ENCODE data around the gene RAB14.

RAB14 gene

GRCh38 chr9:121143771-121144170 is 57.9 kb downstream of the RAB14 start:
- H3K4me3 ChIP-seq (ENCODE audit: low read length), result no peak overlapping the region
- no peak for DNase-seq (ENCODE audit: low read depth)
- TF ChIP-seq CTCF (IDR thresholded peaks at IDR 0.05; ENCODE audit: insufficient read depth, low read depth, low read length, missing control alignments), result no peak

DNA sequence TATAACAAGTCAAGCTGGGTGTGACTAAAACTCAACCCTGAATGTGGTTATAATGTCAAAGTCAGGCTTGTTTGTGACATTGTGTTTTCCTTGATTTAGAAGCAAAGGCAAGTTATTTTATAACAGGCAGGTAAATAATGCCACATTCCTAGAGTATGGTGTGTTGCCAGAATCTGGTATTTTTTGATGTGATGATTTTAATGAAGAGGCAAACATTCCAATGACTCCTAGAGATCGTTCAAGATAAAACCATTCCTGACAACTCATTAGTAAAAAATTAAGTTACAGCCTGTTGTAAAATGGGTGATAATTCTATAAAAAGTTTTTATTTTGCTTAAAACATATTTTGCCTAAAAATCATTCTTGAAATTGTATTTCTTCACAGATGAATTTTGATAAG is 60.0 kb downstream of the RAB14 start:
- TF ChIP-seq CTCF (IDR thresholded peaks at IDR 0.05; ENCODE audit: insufficient read depth, low read depth, low read length, missing control alignments), result no peak
- no peak overlapping the region for H3K4me3 ChIP-seq (ENCODE audit: low read length)
- no peak for DNase-seq (ENCODE audit: low read depth)

DNA sequence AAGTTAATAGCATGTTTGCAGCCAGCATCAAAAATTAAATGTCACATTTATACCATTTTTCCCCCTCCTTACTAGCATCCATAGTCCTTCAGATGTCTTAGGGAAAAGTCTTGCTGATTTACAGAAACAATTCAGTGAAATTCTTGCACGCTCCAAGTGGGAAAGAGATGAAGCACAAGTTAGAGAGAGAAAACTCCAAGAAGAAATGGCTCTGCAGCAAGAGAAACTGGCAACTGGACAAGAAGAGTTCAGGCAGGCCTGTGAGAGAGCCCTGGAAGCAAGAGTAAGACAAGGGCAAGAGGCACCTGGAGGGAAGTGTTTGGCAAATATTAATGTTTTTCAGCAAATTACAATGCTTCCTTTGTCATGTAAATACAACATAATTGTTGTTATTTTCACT is 60.4 kb downstream of the RAB14 start:
- DNase-seq (ENCODE audit: low read depth), result no peak
- H3K4me3 ChIP-seq (ENCODE audit: low read length), result no peak overlapping the region
- TF ChIP-seq CTCF (IDR thresholded peaks at IDR 0.05; ENCODE audit: insufficient read depth, low read depth, low read length, missing control alignments), result no peak

- no peak for DNase-seq (ENCODE audit: low read depth)
- no peak for TF ChIP-seq CTCF (IDR thresholded peaks at IDR 0.05; ENCODE audit: insufficient read depth, low read depth, low read length, missing control alignments)
- no peak overlapping the region for H3K4me3 ChIP-seq (ENCODE audit: low read length)
Measured at GRCh38 chr9:121140162-121140561, 61.5 kb downstream of the RAB14 start.

- no peak for DNase-seq (ENCODE audit: low read depth)
- no peak overlapping the region for H3K4me3 ChIP-seq (ENCODE audit: low read length)
- no peak for TF ChIP-seq CTCF (IDR thresholded peaks at IDR 0.05; ENCODE audit: insufficient read depth, low read depth, low read length, missing control alignments)
Measured at GRCh38 chr9:121138973-121139372, 62.7 kb downstream of the RAB14 start.

GRCh38 chr9:121138561-121138960 is 63.1 kb downstream of the RAB14 start:
- no peak overlapping the region for H3K4me3 ChIP-seq (ENCODE audit: low read length)
- TF ChIP-seq CTCF (IDR thresholded peaks at IDR 0.05; ENCODE audit: insufficient read depth, low read depth, low read length, missing control alignments), result no peak
- DNase-seq (ENCODE audit: low read depth), result peak; percentile 65

DNA sequence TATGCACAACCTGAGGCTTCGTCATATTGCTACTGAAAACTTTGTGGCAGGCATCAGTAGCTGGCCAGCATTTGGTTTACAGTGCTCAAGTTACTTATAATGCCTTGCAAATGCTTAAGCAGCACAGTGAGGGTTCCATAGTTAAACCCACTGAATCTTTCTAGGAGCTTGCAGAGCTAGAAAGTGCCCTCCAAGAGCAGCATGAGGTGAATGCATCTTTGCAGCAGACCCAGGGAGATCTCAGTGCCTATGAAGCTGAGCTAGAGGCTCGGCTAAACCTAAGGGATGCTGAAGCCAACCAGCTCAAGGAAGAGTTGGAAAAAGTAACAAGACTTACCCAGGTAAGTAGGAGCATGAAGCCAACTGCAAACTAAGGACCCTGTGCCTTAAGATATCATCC is 66.0 kb downstream of the RAB14 start:
- no peak for DNase-seq (ENCODE audit: low read depth)
- no peak overlapping the region for H3K4me3 ChIP-seq (ENCODE audit: low read length)
- no peak for TF ChIP-seq CTCF (IDR thresholded peaks at IDR 0.05; ENCODE audit: insufficient read depth, low read depth, low read length, missing control alignments)

Measured in epithelial cell of esophagus (primary cell).